GM19238 (cell line): ENCODE data around the gene NAV2.
"Not testable (repeated sequence)": the region's sequence is repeated elsewhere in the genome, so short reads cannot be mapped to it uniquely, and the experiment has no call there.

Experiments used
- DNase-seq: peaks from one replicate; pipeline ENCODE4 v3.0.0; 2011; ENCODE audit warnings: low spot score; ENCODE audit not compliant: insufficient read length

The NAV2 gene

GRCh38 chr11:19919050-19919561 is 206.5 kb downstream of the NAV2 start:
- DNase-seq, result no peak

DNA sequence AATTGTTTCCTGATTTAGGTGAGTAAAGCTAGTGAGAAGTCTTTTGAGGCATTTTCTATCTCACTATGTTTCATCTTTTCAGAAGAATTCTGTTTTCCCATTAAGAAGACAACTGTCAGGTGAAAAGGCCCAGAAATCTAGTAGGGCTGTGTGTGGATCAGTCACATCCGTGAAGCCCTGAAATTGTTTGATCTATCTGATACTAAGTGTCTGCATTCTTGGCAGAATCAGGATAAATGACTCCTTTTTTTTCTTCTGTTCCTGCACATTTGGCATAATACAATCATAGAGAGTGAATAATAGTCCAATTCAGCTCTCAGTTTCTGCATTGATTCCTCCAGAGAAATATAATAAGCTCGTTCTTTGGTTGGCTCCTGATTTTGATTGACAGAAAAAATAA is 208.3 kb downstream of the NAV2 start:
- no peak for DNase-seq

GRCh38 chr11:19921976-19922688 is 209.5 kb downstream of the NAV2 start:
- no peak for DNase-seq

DNA sequence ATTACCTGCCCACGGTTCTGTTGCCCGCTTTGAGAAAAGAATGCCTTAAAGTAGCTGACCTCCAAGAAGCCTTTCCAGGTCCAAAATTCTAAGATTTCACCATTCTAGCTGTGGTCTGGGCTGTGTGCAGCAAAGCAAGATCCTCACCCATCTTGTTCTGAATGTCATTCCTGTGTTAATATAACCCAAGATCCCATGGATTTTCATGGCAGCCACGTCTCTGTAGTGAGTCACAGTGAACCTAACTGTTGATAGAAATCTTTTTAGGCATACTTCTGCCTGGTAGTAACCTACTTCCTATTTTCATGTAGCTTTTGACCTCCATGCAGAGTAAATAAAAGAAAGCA is 210.0 kb downstream of the NAV2 start:
- DNase-seq, result no peak

DNA sequence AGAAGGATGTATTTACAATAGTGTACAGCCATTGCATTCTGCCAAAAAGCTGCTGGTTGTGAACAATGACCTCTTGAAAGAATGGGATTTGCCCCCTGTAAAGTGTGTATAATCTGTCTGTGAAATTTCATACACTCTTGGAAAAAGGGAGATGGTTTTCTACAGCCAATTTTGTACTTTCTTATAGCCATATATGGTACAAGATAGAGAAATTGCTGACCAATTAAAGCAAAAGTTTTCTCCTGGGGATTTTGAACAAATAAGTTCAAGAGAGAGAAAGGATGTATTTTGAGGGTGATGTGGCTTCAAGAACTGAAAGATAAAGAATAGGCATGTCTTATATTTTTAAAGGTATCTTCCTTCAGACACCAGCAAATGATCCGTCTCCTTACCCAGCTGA is 211.0 kb downstream of the NAV2 start:
- DNase-seq, result no peak

GRCh38 chr11:19924311-19924710 is 211.7 kb downstream of the NAV2 start:
- DNase-seq, result no peak

DNA sequence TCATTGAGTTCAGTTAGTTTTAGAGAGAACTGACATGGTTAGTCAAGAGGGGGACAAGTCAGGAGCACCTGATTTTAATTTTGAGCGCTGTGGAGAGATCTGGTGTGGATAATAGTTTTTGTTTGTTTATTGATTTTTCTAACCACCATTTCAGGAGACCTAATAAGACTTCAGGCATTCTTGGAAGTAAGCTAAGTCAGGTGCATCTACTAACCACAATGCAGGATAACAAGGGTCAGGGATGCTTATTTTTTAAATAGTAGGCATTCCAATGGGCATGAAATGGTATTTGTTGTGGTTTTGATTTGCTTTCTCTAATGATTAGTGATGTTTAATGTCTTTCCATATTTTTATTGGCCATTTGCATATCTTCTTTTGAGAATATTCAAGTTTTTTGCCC is 212.1 kb downstream of the NAV2 start:
- no peak for DNase-seq

- DNase-seq, result not testable (repeated sequence)
Observed at GRCh38 chr11:19927403-19927802, 214.8 kb downstream of the NAV2 start.

DNA sequence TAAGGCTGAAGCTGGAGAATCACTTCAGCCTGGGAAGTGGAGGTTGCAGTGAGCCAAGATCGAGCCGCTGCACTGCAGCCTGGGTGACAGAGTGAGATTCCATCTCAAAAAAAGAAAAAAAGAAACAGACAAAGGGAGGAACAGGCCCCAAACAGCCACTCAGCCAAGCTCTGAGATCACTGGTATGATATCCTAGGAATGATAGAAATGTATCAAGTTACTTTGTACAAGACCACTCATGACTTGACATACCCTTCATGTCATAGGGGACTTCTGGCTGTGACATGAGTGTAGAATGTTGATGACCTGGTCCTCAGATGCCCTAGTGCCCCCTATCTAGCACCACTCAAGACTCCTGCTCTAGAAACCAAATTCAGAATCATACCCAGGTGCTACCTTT is 216.5 kb downstream of the NAV2 start:
- no peak for DNase-seq

- DNase-seq, result no peak
Observed at GRCh38 chr11:19929655-19930054, 217.0 kb downstream of the NAV2 start.

- DNase-seq, result no peak
Observed at GRCh38 chr11:19931141-19931770, 218.6 kb downstream of the NAV2 start.

GRCh38 chr11:19931771-19932369 is 219.2 kb downstream of the NAV2 start:
- DNase-seq, result no peak

- DNase-seq, result no peak
Observed at GRCh38 chr11:19933132-19933735, 220.6 kb downstream of the NAV2 start.

- DNase-seq, result no peak
Observed at GRCh38 chr11:19933801-19934488, 221.3 kb downstream of the NAV2 start.

- no peak for DNase-seq
Observed at GRCh38 chr11:19934828-19935259, 222.2 kb downstream of the NAV2 start.

DNA sequence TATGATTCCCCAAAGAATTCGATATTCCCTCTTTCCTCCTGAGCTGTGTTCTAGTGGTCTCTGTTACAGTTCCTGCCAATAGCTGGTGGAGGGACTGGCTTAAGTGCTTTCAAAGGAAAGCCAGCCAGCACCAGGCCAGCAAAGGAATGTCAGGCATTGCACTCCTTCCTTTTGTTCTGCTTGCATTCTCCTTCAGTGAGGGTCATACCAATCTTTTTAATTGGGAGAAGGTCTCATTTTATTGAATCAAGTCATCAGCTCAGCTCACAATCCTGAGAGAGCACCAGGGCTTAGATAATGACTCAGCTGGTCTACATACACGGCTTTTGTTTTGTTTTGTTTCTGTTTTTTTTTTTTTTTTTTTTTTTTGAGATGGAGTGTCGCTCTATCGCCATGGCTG is 222.9 kb downstream of the NAV2 start:
- DNase-seq, result no peak

GRCh38 chr11:19936461-19936860 is 223.8 kb downstream of the NAV2 start:
- no peak for DNase-seq

GRCh38 chr11:19938169-19938856 is 225.7 kb downstream of the NAV2 start:
- DNase-seq, result peak; percentile 46

DNA sequence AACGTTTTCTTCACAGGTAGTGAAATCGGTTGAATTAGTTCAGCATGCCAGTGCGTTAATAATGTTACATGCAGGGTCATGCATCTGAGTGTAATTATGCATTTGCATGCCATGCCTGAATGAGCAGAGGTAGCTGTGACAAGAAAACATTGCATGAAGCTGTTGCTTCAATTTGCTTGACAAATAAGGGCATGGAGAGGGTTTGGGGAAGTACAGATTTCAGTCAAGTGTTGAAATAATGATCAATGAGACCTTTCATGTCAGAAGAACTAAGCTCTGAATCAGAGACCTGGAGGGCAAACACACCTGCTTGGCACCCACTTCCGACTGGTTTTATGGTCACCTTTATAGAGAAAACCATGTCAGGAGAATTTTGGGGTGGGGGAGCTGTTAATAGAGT is 226.2 kb downstream of the NAV2 start:
- no peak for DNase-seq

GRCh38 chr11:19939415-19939929 is 226.8 kb downstream of the NAV2 start:
- no peak for DNase-seq

DNA sequence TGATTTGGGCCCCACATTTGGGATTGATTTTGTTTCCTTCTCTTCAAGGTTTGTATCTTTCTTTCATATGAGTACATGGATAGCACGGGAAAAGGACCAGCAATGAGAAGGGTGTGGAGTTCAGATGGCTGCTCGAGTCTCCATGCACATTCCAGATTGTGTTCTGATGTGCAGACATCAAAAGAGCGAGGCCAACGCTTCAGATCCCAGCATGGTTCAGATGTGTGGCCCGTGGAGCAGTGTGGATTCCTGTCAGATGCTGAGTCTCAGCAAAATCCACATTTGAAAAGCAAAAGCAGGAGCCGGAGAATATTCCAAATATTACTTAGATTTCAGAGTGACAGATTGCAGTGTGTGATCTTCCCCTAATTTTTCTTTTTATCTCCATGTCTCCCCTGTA is 228.2 kb downstream of the NAV2 start:
- DNase-seq, result no peak
